ENCODE measurements around the gene NR1D2.

DNA sequence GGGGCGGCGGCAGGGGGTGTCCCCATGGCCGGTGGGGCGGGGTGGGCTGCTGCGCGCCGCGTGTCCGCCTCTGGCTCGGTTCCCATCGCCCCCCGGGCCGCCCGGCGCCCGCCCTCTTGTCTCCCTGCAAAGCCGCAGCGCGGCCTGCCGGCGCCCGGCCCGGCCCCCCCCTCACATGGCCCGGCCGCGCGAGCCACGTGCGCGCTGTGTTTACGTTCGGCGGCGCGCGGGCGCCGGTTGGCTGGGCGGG, 502 bp downstream of the NR1D2 start:
- TF ChIP-seq CTCF (IDR thresholded peaks at IDR 0.05; ENCODE audit: insufficient read depth, low read depth, low read length) = no peak
- TF ChIP-seq EZH2 (IDR thresholded peaks at IDR 0.05; ENCODE audit: insufficient read depth, low read length) = no peak
